ENCODE results near the gene PKMYT1. TPM values are rescaled to one million over a fixed set of nuclear protein-coding genes. Genes with fewer than 3 reads are reported as not detected.

Gene PKMYT1
- total and polyA plus RNA-seq, 9 of the 15 experiments (the other 6 are each of a cell fraction or from before 2014, with no cell fraction given): 8.7 to 201 (median 37.8) TPM

DNA sequence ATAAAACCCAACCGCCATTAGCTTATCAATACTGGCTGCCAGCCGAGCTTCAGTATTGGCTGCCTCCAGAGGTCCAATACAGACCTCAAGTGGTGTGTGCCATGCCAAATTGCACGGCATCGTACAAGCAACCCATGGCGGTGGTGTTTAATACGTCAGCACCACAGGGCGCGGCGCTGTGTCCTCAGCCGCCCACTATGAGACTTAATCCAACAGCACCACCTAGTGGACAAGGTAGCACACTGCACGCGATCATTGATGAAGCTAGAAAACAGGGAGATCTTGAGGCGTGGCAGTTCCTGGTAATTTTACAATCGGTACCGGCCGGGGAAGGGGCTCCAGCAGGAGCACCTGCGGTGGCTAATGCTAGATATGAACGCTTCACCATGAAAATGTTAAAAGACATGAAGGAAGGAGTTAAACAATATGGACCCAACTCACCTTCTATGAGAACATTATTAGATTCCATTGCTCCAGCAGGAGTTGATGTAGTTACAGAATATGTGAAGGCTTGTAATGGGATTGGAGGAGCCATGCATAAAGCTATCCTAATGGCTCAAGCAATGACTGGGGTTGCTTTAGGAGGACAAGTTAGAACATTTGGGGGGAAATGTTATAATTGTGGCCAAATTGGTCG, 53.1 kb downstream of the PKMYT1 start (continued):
- TF ChIP-seq, protein P1, sequence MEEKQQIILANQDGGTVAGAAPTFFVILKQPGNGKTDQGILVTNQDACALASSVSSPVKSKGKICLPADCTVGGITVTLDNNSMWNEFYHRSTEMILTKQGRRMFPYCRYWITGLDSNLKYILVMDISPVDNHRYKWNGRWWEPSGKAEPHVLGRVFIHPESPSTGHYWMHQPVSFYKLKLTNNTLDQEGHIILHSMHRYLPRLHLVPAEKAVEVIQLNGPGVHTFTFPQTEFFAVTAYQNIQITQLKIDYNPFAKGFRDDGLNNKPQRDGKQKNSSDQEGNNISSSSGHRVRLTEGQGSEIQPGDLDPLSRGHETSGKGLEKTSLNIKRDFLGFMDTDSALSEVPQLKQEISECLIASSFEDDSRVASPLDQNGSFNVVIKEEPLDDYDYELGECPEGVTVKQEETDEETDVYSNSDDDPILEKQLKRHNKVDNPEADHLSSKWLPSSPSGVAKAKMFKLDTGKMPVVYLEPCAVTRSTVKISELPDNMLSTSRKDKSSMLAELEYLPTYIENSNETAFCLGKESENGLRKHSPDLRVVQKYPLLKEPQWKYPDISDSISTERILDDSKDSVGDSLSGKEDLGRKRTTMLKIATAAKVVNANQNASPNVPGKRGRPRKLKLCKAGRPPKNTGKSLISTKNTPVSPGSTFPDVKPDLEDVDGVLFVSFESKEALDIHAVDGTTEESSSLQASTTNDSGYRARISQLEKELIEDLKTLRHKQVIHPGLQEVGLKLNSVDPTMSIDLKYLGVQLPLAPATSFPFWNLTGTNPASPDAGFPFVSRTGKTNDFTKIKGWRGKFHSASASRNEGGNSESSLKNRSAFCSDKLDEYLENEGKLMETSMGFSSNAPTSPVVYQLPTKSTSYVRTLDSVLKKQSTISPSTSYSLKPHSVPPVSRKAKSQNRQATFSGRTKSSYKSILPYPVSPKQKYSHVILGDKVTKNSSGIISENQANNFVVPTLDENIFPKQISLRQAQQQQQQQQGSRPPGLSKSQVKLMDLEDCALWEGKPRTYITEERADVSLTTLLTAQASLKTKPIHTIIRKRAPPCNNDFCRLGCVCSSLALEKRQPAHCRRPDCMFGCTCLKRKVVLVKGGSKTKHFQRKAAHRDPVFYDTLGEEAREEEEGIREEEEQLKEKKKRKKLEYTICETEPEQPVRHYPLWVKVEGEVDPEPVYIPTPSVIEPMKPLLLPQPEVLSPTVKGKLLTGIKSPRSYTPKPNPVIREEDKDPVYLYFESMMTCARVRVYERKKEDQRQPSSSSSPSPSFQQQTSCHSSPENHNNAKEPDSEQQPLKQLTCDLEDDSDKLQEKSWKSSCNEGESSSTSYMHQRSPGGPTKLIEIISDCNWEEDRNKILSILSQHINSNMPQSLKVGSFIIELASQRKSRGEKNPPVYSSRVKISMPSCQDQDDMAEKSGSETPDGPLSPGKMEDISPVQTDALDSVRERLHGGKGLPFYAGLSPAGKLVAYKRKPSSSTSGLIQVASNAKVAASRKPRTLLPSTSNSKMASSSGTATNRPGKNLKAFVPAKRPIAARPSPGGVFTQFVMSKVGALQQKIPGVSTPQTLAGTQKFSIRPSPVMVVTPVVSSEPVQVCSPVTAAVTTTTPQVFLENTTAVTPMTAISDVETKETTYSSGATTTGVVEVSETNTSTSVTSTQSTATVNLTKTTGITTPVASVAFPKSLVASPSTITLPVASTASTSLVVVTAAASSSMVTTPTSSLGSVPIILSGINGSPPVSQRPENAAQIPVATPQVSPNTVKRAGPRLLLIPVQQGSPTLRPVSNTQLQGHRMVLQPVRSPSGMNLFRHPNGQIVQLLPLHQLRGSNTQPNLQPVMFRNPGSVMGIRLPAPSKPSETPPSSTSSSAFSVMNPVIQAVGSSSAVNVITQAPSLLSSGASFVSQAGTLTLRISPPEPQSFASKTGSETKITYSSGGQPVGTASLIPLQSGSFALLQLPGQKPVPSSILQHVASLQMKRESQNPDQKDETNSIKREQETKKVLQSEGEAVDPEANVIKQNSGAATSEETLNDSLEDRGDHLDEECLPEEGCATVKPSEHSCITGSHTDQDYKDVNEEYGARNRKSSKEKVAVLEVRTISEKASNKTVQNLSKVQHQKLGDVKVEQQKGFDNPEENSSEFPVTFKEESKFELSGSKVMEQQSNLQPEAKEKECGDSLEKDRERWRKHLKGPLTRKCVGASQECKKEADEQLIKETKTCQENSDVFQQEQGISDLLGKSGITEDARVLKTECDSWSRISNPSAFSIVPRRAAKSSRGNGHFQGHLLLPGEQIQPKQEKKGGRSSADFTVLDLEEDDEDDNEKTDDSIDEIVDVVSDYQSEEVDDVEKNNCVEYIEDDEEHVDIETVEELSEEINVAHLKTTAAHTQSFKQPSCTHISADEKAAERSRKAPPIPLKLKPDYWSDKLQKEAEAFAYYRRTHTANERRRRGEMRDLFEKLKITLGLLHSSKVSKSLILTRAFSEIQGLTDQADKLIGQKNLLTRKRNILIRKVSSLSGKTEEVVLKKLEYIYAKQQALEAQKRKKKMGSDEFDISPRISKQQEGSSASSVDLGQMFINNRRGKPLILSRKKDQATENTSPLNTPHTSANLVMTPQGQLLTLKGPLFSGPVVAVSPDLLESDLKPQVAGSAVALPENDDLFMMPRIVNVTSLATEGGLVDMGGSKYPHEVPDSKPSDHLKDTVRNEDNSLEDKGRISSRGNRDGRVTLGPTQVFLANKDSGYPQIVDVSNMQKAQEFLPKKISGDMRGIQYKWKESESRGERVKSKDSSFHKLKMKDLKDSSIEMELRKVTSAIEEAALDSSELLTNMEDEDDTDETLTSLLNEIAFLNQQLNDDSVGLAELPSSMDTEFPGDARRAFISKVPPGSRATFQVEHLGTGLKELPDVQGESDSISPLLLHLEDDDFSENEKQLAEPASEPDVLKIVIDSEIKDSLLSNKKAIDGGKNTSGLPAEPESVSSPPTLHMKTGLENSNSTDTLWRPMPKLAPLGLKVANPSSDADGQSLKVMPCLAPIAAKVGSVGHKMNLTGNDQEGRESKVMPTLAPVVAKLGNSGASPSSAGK (IDR thresholded peaks at IDR 0.05): peak; percentile 71
- TF ChIP-seq XRCC5 (IDR thresholded peaks at IDR 0.05; ENCODE audit: low read depth, low read length) (peak; percentile 71; the same call in 1 of the 2 replicates), HDAC1 (IDR thresholded peaks at IDR 0.05) (0 out of 4 replicates have a peak, but pooled peaks of 1 of the 2 experiments have one; percentile 18), SP2 (IDR thresholded peaks at IDR 0.05; ENCODE audit: extremely low read depth, low read depth, low read length, poor library complexity, severe bottlenecking) (no peak), ETV6 (IDR thresholded peaks at IDR 0.05; ENCODE audit: borderline replicate concordance in 1 of 2, low read depth in 2 of 2, low read length in 1 of 2) (no peak), ETV6 (CRISPR knock-in tag; IDR thresholded peaks at IDR 0.05; ENCODE audit: borderline replicate concordance) (no peak), PCBP2 (IDR thresholded peaks at IDR 0.05; ENCODE audit: low read depth, low read length, poor library complexity, severe bottlenecking) (no peak), FOXA1 (IDR thresholded peaks at IDR 0.05; ENCODE audit: borderline replicate concordance) (no peak), PTBP1 (IDR thresholded peaks at IDR 0.05; ENCODE audit: low read depth, low read length) (no peak), CCAR2 (IDR thresholded peaks at IDR 0.05; ENCODE audit: low read depth, low read length) (no peak), GABPB1 (CRISPR knock-in tag; IDR thresholded peaks at IDR 0.05) (no peak), ZFP36 (IDR thresholded peaks at IDR 0.05; ENCODE audit: low read depth, low read length, partially characterized antibody) (peak; percentile 30)
- TF ChIP-seq, protein P2, sequence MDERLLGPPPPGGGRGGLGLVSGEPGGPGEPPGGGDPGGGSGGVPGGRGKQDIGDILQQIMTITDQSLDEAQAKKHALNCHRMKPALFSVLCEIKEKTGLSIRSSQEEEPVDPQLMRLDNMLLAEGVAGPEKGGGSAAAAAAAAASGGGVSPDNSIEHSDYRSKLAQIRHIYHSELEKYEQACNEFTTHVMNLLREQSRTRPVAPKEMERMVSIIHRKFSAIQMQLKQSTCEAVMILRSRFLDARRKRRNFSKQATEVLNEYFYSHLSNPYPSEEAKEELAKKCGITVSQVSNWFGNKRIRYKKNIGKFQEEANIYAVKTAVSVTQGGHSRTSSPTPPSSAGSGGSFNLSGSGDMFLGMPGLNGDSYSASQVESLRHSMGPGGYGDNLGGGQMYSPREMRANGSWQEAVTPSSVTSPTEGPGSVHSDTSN (CRISPR knock-in tag; IDR thresholded peaks at IDR 0.05; ENCODE audit: low read depth): no peak
- TF ChIP-seq, protein P2 (tag; conservative IDR thresholded peaks at IDR 0.05; ENCODE audit: low read depth): no peak
